WTC11 (cell line): ENCODE measurements around the gene CUL4A. TPM values are rescaled to one million over a fixed set of nuclear protein-coding genes. Genes with fewer than 3 reads are reported as not detected.

Experiments
- ATAC-seq: fragments of 200-7000 bp; cut with Tn5 transposase; 2 replicates; pipeline ENCODE4 v1.10.0; 2021; ENCODE audit warnings: mild to moderate bottlenecking, moderate library complexity
- CTCF ChIA-PET: fragments of 300-600 bp; sonication (Branson Sonifier 250); formaldehyde crosslinking; loops from one replicate; lab custom pipeline; 2021; ENCODE audit warnings: antibody characterized with exemption; lab: Charles Lee
- POLR2A ChIA-PET: fragments of 350-600 bp; sonication (Branson Sonifier 250); formaldehyde crosslinking; loops from one replicate; lab custom pipeline; 2021; ENCODE audit warnings: antibody characterized with exemption; lab: Charles Lee
- DNase-seq: peaks from one replicate; pipeline ENCODE4 v3.0.0; 2021; ENCODE audit warnings: low spot score
- H3K27ac Mint-ChIP-seq: 2 replicates; pipeline ENCODE4 v1.8.0; 2021; ENCODE audit warnings: mixed read lengths
- H3K27me3 Mint-ChIP-seq: 2 replicates; pipeline ENCODE4 v1.8.0; 2021; ENCODE audit warnings: low read depth, mild to moderate bottlenecking, moderate library complexity, mixed read lengths
- H3K36me3 Mint-ChIP-seq: 2 replicates; pipeline ENCODE4 v1.8.0; 2021; ENCODE audit warnings: mixed read lengths
- H3K4me1 Mint-ChIP-seq: 2 replicates; pipeline ENCODE4 v1.8.0; 2022; ENCODE audit warnings: mixed read lengths
- H3K4me3 Mint-ChIP-seq: 2 replicates; pipeline ENCODE4 v1.8.0; 2021; ENCODE audit warnings: mild to moderate bottlenecking, moderate library complexity, mixed read lengths
- H3K9me3 Mint-ChIP-seq: 2 replicates; pipeline ENCODE4 v1.8.0; 2021; ENCODE audit warnings: mixed read lengths
- ELF4 ChIP-seq: sonication (generic); formaldehyde crosslinking; IDR thresholded peaks from 2 replicates; pipeline ENCODE4 v1.8.1; 2022; ENCODE audit warnings: low read depth, mild to moderate bottlenecking, moderate library complexity, missing genetic modification reagents
- GRHL2 ChIP-seq: fragments of 250-450 bp; sonication (Bioruptor Pico); IDR thresholded peaks from 2 replicates; pipeline ENCODE4 v1.8.0; 2022; ENCODE audit warnings: mild to moderate bottlenecking, moderate library complexity; ENCODE audit not compliant: insufficient replicate concordance, severe bottlenecking
- NFE2L1 ChIP-seq: sonication (generic); formaldehyde crosslinking; IDR thresholded peaks from 2 replicates; pipeline ENCODE4 v1.8.1; 2023; ENCODE audit warnings: missing genetic modification reagents
- NFYB ChIP-seq: sonication (generic); formaldehyde crosslinking; conservative IDR thresholded peaks from 2 replicates; pipeline ENCODE4 v1.8.0; 2022; ENCODE audit warnings: low read depth, missing genetic modification reagents
- OVOL2 ChIP-seq: fragments of 250-450 bp; sonication (Bioruptor Pico); IDR thresholded peaks from 2 replicates; pipeline ENCODE4 v1.9.0; 2021; ENCODE audit warnings: mild to moderate bottlenecking, borderline replicate concordance
- SOX15 ChIP-seq: fragments of 250-450 bp; sonication (Bioruptor Pico); IDR thresholded peaks from 2 replicates; pipeline ENCODE4 v1.9.0; 2021; ENCODE audit warnings: mild to moderate bottlenecking
- TEAD4 ChIP-seq: sonication (generic); formaldehyde crosslinking; IDR thresholded peaks from 2 replicates; pipeline ENCODE4 v1.8.0; 2022; ENCODE audit warnings: mild to moderate bottlenecking, missing genetic modification reagents
- ZNF317 ChIP-seq: sonication (generic); formaldehyde crosslinking; IDR thresholded peaks from 2 replicates; pipeline ENCODE4 v1.8.1; 2023; ENCODE audit warnings: low read depth, mild to moderate bottlenecking, moderate library complexity, missing genetic modification reagents, borderline replicate concordance
- ZNF416 ChIP-seq: fragments of 250-450 bp; sonication (Bioruptor Pico); IDR thresholded peaks from 2 replicates; pipeline ENCODE4 v1.9.0; 2021; ENCODE audit warnings: mild to moderate bottlenecking, inconsistent platforms
- total RNA-seq: library from RNA; stranded (reverse); gene quantifications from 3 replicates; pipeline ENCODE4 v1.2.3, GENCODE V29; 2021
- TF ChIP-seq, protein P1 (sequence below): sonication (generic); formaldehyde crosslinking; IDR thresholded peaks from 2 replicates; pipeline ENCODE4 v1.8.1; 2022; ENCODE audit warnings: low read depth, missing genetic modification reagents, borderline replicate concordance
- TF ChIP-seq, protein P2 (sequence below): sonication (generic); formaldehyde crosslinking; IDR thresholded peaks from 2 replicates; pipeline ENCODE4 v1.8.1; 2023; ENCODE audit warnings: mild to moderate bottlenecking, moderate library complexity, missing genetic modification reagents
- TF ChIP-seq, protein P3 (sequence below): sonication (generic); formaldehyde crosslinking; IDR thresholded peaks from 2 replicates; pipeline ENCODE4 v1.8.1; 2023; ENCODE audit warnings: mild to moderate bottlenecking, missing genetic modification reagents
- TF ChIP-seq, protein P4 (sequence below): sonication (generic); formaldehyde crosslinking; IDR thresholded peaks from 2 replicates; pipeline ENCODE4 v1.8.0; 2023; ENCODE audit warnings: missing genetic modification reagents
- TF ChIP-seq, protein P5 (sequence below): sonication (generic); formaldehyde crosslinking; IDR thresholded peaks from 2 replicates; pipeline ENCODE4 v1.8.0; 2022; ENCODE audit warnings: mild to moderate bottlenecking, missing genetic modification reagents
- TF ChIP-seq, protein P6 (sequence below): fragments of 250-450 bp; sonication (Bioruptor Pico); IDR thresholded peaks from 2 replicates; pipeline ENCODE4 v2.1.2; 2022; ENCODE audit warnings: mild to moderate bottlenecking, moderate library complexity
- TF ChIP-seq, protein P7 (sequence below): sonication (generic); formaldehyde crosslinking; IDR thresholded peaks from 2 replicates; pipeline ENCODE4 v1.8.0; 2022; ENCODE audit warnings: mild to moderate bottlenecking, missing genetic modification reagents

CUL4A gene
- total RNA-seq, 1 experiment from 2014 or later: 99.9 TPM

DNA sequence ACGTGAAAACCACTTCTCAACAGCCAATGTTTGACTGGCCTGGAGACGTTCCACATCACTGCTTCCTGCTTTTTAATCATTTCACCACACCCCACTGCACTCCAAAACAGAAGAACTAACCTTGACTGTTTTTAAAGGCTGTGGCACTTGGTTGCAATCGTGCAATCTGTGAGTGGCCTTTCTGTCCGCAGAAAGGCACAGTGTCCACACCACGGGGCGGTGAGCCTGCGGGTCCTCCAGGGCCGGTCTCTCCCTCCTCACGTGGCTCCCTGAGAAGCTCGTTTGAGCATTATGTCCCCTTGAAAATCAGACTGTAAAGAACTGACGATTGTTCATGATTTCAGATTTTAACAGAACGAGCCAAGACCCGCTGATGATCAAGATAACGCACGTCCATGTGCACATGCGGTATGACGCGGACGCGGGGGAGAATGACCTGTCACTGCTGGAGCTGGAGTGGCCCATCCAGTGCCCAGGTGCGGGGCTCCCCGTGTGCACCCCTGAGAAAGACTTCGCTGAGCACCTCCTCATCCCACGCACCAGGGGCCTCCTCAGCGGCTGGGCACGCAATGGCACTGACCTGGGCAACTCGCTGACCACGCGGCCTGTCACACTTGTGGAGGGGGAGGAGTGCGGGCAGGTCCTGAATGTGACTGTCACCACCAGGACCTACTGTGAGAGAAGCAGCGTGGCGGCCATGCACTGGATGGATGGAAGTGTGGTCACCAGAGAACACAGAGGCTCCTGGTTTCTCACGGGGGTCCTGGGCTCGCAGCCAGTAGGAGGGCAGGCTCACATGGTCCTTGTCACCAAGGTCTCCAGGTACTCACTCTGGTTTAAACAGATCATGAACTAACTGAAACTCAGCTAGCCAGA is 37.9 kb upstream of the CUL4A start:
- CTCF ChIA-PET: no interaction called here
- TF ChIP-seq, protein P1, sequence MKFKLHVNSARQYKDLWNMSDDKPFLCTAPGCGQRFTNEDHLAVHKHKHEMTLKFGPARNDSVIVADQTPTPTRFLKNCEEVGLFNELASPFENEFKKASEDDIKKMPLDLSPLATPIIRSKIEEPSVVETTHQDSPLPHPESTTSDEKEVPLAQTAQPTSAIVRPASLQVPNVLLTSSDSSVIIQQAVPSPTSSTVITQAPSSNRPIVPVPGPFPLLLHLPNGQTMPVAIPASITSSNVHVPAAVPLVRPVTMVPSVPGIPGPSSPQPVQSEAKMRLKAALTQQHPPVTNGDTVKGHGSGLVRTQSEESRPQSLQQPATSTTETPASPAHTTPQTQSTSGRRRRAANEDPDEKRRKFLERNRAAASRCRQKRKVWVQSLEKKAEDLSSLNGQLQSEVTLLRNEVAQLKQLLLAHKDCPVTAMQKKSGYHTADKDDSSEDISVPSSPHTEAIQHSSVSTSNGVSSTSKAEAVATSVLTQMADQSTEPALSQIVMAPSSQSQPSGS (CRISPR knock-in tag): no peak
- TF ChIP-seq, protein P2, sequence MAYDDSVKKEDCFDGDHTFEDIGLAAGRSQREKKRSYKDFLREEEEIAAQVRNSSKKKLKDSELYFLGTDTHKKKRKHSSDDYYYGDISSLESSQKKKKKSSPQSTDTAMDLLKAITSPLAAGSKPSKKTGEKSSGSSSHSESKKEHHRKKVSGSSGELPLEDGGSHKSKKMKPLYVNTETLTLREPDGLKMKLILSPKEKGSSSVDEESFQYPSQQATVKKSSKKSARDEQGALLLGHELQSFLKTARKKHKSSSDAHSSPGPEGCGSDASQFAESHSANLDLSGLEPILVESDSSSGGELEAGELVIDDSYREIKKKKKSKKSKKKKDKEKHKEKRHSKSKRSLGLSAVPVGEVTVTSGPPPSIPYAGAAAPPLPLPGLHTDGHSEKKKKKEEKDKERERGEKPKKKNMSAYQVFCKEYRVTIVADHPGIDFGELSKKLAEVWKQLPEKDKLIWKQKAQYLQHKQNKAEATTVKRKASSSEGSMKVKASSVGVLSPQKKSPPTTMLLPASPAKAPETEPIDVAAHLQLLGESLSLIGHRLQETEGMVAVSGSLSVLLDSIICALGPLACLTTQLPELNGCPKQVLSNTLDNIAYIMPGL: no peak
- no peak for TF ChIP-seq TEAD4 (CRISPR knock-in tag)
- TF ChIP-seq ZNF416: no peak
- no peak for TF ChIP-seq NFYB (CRISPR knock-in tag)
- Mint-ChIP-seq H3K4me1 (peaks cover 16% of the 10 kb centered on the region), H3K4me3 (no peak overlapping the region), H3K36me3 (peaks cover 36% of the 10 kb centered on the region), H3K9me3 (no peaks in the 10 kb centered on the region), H3K27me3 (no peaks in the 10 kb centered on the region), H3K27ac (peak overlapping the region; percentile 34; the same call in 1 of the 2 replicates)
- ATAC-seq: no peak
- DNase-seq: no peak
- POLR2A ChIA-PET: no interaction called here

DNA sequence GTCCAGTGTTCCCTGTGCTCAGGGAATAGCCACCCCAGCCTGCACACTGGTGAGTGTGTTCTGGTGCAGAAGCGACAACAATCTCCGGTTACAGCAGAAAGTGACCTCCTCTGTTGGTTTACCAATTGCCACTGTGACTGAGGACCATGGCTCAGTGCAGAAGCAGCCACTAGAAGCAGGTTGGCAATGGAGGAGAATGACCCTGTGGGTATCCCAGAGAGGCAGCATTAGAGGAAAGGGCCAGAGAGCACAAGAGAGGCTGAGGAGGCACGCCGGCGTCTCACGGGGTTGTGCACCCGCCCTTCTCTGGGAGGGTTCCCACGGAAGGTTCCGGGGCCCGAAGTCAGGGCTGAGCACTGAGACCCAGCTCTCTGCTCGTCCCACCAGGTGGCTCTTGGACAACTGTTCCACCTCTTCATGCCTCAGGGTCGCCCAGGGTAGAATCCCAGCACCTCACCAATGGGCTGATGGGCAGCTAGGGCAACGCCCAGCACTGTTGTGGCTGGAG is 36.9 kb upstream of the CUL4A start:
- TF ChIP-seq OVOL2 (CRISPR knock-in tag): no peak
- no peak for TF ChIP-seq NFE2L1 (CRISPR knock-in tag)
- TF ChIP-seq, protein P3, sequence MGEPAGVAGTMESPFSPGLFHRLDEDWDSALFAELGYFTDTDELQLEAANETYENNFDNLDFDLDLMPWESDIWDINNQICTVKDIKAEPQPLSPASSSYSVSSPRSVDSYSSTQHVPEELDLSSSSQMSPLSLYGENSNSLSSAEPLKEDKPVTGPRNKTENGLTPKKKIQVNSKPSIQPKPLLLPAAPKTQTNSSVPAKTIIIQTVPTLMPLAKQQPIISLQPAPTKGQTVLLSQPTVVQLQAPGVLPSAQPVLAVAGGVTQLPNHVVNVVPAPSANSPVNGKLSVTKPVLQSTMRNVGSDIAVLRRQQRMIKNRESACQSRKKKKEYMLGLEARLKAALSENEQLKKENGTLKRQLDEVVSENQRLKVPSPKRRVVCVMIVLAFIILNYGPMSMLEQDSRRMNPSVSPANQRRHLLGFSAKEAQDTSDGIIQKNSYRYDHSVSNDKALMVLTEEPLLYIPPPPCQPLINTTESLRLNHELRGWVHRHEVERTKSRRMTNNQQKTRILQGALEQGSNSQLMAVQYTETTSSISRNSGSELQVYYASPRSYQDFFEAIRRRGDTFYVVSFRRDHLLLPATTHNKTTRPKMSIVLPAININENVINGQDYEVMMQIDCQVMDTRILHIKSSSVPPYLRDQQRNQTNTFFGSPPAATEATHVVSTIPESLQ (CRISPR knock-in tag): no peak
- TF ChIP-seq ELF4 (CRISPR knock-in tag): no peak
- TF ChIP-seq, protein P4, sequence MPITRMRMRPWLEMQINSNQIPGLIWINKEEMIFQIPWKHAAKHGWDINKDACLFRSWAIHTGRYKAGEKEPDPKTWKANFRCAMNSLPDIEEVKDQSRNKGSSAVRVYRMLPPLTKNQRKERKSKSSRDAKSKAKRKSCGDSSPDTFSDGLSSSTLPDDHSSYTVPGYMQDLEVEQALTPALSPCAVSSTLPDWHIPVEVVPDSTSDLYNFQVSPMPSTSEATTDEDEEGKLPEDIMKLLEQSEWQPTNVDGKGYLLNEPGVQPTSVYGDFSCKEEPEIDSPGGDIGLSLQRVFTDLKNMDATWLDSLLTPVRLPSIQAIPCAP: no peak
- Mint-ChIP-seq H3K4me1 (peaks cover 16% of the 10 kb centered on the region), H3K4me3 (no peak overlapping the region), H3K27ac (no peak overlapping the region), H3K36me3 (peaks cover 38% of the 10 kb centered on the region), H3K27me3 (no peaks in the 10 kb centered on the region), H3K9me3 (no peaks in the 10 kb centered on the region)
- ChIA-PET POLR2A (no interaction called here), CTCF (no interaction called here)
- ATAC-seq (no peak), DNase-seq (no peak)

DNA sequence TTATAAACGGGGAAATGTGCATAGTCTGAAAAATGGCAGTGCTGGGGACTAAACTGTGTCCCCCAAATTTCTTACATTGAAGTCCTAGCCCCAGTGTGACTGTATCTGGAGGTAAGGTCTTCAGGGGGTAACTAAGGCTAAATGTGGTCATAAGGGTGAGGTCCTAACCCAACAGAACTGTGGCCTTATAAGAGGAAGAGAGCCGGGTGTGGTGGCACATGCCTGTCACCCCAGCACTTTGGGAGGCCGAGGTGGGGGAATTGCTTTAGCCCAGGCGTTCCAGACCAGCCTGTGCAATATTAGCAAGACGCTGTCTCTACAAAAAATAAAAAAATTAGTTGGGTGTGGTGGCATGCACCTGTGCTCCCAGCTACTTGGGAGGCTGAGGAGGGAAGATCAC is 33.1 kb upstream of the CUL4A start:
- Mint-ChIP-seq H3K27ac (no peak overlapping the region), H3K36me3 (peaks cover 53% of the 10 kb centered on the region), H3K9me3 (no peaks in the 10 kb centered on the region), H3K4me3 (no peak overlapping the region), H3K4me1 (peaks cover 19% of the 10 kb centered on the region), H3K27me3 (no peaks in the 10 kb centered on the region)
- DNase-seq (no peak), ATAC-seq (no peak)
- CTCF ChIA-PET: no interaction called here
- POLR2A ChIA-PET: no interaction called here
- TF ChIP-seq OVOL2 (CRISPR knock-in tag) (no peak), GRHL2 (CRISPR knock-in tag) (no peak), SOX15 (no peak), ZNF317 (no peak)
- TF ChIP-seq, protein P5, sequence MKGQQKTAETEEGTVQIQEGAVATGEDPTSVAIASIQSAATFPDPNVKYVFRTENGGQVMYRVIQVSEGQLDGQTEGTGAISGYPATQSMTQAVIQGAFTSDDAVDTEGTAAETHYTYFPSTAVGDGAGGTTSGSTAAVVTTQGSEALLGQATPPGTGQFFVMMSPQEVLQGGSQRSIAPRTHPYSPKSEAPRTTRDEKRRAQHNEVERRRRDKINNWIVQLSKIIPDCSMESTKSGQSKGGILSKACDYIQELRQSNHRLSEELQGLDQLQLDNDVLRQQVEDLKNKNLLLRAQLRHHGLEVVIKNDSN (CRISPR knock-in tag): no peak
- TF ChIP-seq, protein P1 (CRISPR knock-in tag): no peak
- TF ChIP-seq, protein P6, sequence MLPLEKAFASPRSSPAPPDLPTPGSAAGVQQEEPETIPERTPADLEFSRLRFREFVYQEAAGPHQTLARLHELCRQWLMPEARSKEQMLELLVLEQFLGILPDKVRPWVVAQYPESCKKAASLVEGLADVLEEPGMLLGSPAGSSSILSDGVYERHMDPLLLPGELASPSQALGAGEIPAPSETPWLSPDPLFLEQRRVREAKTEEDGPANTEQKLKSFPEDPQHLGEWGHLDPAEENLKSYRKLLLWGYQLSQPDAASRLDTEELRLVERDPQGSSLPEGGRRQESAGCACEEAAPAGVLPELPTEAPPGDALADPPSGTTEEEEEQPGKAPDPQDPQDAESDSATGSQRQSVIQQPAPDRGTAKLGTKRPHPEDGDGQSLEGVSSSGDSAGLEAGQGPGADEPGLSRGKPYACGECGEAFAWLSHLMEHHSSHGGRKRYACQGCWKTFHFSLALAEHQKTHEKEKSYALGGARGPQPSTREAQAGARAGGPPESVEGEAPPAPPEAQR (CRISPR knock-in tag): no peak
- TF ChIP-seq, protein P2: no peak
- TF ChIP-seq, protein P7, sequence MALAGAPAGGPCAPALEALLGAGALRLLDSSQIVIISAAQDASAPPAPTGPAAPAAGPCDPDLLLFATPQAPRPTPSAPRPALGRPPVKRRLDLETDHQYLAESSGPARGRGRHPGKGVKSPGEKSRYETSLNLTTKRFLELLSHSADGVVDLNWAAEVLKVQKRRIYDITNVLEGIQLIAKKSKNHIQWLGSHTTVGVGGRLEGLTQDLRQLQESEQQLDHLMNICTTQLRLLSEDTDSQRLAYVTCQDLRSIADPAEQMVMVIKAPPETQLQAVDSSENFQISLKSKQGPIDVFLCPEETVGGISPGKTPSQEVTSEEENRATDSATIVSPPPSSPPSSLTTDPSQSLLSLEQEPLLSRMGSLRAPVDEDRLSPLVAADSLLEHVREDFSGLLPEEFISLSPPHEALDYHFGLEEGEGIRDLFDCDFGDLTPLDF (CRISPR knock-in tag): no peak
